Urinary bladder (tissue), 4 donors: ENCODE data around the gene NKX3-2. TPM values are rescaled to one million over a fixed set of nuclear protein-coding genes. Genes with fewer than 3 reads are reported as not detected.

Experiments used
- DNase-seq: peaks from one replicate; pipeline ENCODE4 v3.0.0-alpha.2; 2015; ENCODE audit errors: extremely low spot score
- H3K27ac ChIP-seq: one replicate; pipeline ENCODE4 v1.5.1; 2013; ENCODE audit warnings: low read depth, mild to moderate bottlenecking, moderate library complexity
- H3K36me3 ChIP-seq: one replicate; pipeline ENCODE4 v1.6.1; 2013; ENCODE audit warnings: mild to moderate bottlenecking, moderate library complexity; ENCODE audit not compliant: insufficient read depth
- H3K4me1 ChIP-seq: one replicate; pipeline ENCODE4 v1.6.1; 2013; ENCODE audit warnings: mild to moderate bottlenecking, moderate library complexity; ENCODE audit not compliant: insufficient read depth
- H3K4me3 ChIP-seq: one replicate; pipeline ENCODE4 v1.5.1; 2013; ENCODE audit warnings: low read depth, low read length
- WGBS: extraction: QIAGEN DNeasy Blood & Tissue Kit; methylation state at CpG from one replicate; pipeline ENCODE4 v1.1.7; 2013; 5-methylcytosine and 5-hydroxymethylcytosine counted together
- polyA plus RNA-seq: library from polyadenylated mRNA; stranded (reverse); fragments of 200-250 nt; gene quantifications from one replicate; pipeline ENCODE4 v1.2.3, GENCODE V29; 2013
- total RNA-seq: library from RNA; depleted of rRNA; stranded (reverse); fragments of >200 nt; gene quantifications from one replicate; pipeline ENCODE4 v1.2.3, GENCODE V29; 2014
- donor health status: healthy with polysubstance abuse.
- donor health status: healthy.

NKX3-2 gene
- total and polyA plus RNA-seq, 2 donors: 0.37 TPM; not detected in 1

DNA sequence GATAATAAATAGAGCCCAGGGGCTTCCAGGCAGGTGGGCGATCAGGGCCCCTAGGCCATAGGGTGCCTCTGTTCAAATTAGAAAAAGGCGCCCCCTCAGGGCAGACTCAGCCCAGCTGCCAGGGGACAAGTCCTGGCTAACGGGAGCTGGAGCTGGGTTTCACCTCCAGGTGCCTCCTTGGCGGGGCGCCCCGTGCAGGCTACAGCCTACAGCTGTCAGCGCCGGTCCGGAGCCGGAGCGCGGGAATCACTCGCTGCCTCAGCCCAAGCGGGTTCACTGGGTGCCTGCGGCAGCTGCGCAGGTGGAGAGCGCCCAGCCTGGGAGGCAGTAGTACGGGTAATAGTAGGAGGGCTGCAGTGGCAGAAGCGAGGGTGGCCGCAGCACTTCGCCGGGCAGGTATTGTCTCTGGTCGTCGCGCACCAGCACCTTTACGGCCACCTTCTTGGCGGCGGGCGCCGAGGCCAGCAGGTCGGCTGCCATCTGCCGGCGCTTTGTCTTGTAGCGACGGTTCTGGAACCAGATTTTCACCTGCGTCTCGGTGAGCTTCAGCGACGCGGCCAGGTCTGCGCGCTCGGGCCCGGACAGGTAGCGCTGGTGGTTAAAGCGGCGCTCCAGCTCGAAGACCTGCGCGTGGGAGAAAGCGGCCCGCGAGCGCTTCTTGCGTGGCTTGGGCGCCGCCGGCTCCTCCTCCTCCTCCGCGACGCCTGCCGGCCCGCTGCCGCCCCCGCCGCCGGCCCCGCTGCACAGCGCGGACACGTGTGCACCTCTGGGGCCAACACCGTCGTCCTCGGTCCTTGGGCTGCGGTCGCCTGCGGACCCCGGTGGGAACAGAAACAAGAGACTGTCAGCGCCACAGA is 2.4 kb downstream of the NKX3-2 start:
- no peaks in the 10 kb centered on the region for H3K4me1 ChIP-seq
- WGBS: 3% methylated on average over 79 of the region's 79 CpGs

GRCh38 chr4:13541176-13541604 is 3.1 kb downstream of the NKX3-2 start:
- Histone ChIP-seq H3K36me3 (no peaks in the 10 kb centered on the region), H3K4me1 (no peaks in the 10 kb centered on the region), H3K27ac (no peak overlapping the region), H3K4me3 (no peak overlapping the region)
- WGBS: 29% methylated on average over 10 of the region's 10 CpGs
- DNase-seq: no peak

More for the DNA sequence above, 2.4 kb downstream of the NKX3-2 start:
- no peaks in the 10 kb centered on the region for H3K36me3 ChIP-seq
- H3K27ac ChIP-seq: no peak overlapping the region
- DNase-seq: no peak
- peak overlapping the region; percentile 12 for H3K4me3 ChIP-seq

GRCh38 chr4:13540446-13541175 is 3.7 kb downstream of the NKX3-2 start:
- 21% methylated on average over 23 of the region's 23 CpGs for WGBS
- no peak overlapping the region for H3K27ac ChIP-seq
- DNase-seq: no peak
- H3K4me3 ChIP-seq: no peak overlapping the region
- H3K36me3 ChIP-seq: no peaks in the 10 kb centered on the region
- no peaks in the 10 kb centered on the region for H3K4me1 ChIP-seq

DNA sequence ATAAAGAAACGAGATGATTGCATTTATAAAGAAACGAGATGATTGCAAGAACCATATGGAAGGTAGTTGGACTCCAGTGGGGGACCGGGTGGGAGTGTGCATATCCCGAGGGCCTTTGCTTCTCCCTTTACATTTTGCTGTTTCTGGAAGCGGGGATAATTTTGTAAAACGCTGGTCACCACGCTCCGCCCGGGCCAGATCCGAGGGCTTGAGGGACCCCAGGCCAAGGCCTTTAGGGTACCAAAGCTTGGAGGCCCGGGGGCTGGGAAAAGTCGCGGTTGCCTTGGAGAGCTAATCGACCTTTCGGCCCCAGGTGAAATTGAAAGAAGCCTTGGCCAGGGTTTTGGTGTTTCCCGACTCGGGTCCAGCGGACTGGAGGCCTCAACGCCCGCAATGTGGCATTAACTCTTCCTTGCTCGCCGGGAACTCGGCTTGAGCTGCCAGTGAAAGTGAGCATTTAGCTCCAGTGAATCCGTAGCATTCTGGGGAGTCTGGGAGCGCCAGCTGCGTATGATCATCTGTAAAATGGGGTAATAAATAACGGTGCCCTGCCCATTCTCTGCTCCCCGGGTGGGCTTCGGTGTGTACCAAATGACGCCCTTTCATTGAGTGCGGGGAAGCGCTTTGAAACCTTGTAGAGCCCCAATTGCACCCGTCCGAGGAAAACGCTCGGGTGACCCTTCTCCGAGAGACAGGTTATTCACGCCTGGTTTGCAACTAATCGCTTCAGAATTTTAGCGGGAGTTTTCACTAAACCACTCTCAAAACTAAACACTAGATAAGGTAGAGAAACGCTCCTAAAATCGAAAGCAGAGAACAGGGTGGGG is 4.5 kb downstream of the NKX3-2 start:
- Histone ChIP-seq H3K4me1 (no peaks in the 10 kb centered on the region), H3K27ac (no peak overlapping the region), H3K36me3 (no peaks in the 10 kb centered on the region), H3K4me3 (no peak overlapping the region)
- DNase-seq: no peak
- WGBS: 10% methylated on average over 42 of the region's 42 CpGs

- no peak overlapping the region for H3K4me3 ChIP-seq
- DNase-seq: no peak
These were observed 5.2 kb downstream of the NKX3-2 start for GRCh38 chr4:13539047-13539618.

GRCh38 chr4:13538427-13538973 is 5.8 kb downstream of the NKX3-2 start:
- Histone ChIP-seq H3K4me3 (no peak overlapping the region), H3K4me1 (no peaks in the 10 kb centered on the region), H3K27ac (no peak overlapping the region)

More at GRCh38 chr4:13539047-13539618, 5.2 kb downstream of the NKX3-2 start:
- Histone ChIP-seq H3K36me3 (no peaks in the 10 kb centered on the region), H3K4me1 (no peaks in the 10 kb centered on the region), H3K27ac (no peak overlapping the region)
- WGBS: 7% methylated on average over 23 of the region's 23 CpGs

GRCh38 chr4:13537832-13538177 is 6.5 kb downstream of the NKX3-2 start:
- no peak for DNase-seq
- Histone ChIP-seq H3K36me3 (no peaks in the 10 kb centered on the region), H3K27ac (no peak overlapping the region), H3K4me3 (no peak overlapping the region), H3K4me1 (no peaks in the 10 kb centered on the region)
- WGBS: 11% methylated on average over 10 of the region's 10 CpGs

More at GRCh38 chr4:13538427-13538973, 5.8 kb downstream of the NKX3-2 start:
- 17% methylated on average over 16 of the region's 16 CpGs for WGBS
- H3K36me3 ChIP-seq: no peaks in the 10 kb centered on the region
- no peak for DNase-seq

- DNase-seq: no peak
- Histone ChIP-seq H3K36me3 (no peaks in the 10 kb centered on the region), H3K4me3 (no peak overlapping the region), H3K27ac (no peak overlapping the region), H3K4me1 (no peaks in the 10 kb centered on the region)
- 11% methylated on average over 34 of the region's 34 CpGs for WGBS
These were observed 7.1 kb downstream of the NKX3-2 start for GRCh38 chr4:13537011-13537831.

- no peak overlapping the region for H3K4me3 ChIP-seq
- no peaks in the 10 kb centered on the region for H3K4me1 ChIP-seq
- no peak for DNase-seq
- WGBS: 23% methylated on average over 6 of the region's 6 CpGs
- no peak overlapping the region for H3K27ac ChIP-seq
- no peaks in the 10 kb centered on the region for H3K36me3 ChIP-seq
These were observed 7.7 kb downstream of the NKX3-2 start for GRCh38 chr4:13536607-13537006.

DNA sequence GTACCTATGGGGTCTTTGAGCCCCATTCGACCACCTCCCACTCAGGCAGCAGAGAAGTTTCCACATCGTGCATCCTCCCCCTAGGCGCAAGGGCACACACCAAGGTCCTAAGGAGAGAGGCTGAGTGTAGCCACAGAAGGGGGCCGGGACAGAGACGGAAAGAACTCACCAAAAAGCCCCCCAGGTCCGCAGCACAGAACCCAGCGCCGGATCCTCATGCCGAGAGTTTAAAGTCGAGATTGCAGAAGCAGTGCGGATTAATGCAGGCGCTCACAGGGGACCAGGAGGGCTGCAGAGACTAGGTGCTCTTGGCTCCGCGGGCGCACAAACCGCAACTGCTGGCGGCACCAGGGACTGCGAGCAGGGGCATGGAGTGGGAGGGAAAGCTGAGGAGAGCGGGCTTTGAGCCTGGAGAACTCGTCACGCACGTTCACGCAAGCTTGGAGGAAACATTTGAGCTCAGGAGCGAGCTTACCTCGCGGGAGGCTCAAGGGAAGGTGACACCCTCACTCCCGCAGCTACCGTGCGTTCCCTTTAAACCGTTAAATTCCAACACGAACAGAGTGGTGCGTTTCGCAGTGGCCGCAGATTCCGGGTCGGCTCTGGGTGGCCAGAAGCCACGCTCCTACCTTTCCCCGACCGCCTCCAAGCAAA is 8.5 kb downstream of the NKX3-2 start:
- Histone ChIP-seq H3K27ac (no peak overlapping the region), H3K4me1 (no peaks in the 10 kb centered on the region), H3K36me3 (no peaks in the 10 kb centered on the region), H3K4me3 (no peak overlapping the region)
- no peak for DNase-seq
- WGBS: 3% methylated on average over 39 of the region's 39 CpGs

DNA sequence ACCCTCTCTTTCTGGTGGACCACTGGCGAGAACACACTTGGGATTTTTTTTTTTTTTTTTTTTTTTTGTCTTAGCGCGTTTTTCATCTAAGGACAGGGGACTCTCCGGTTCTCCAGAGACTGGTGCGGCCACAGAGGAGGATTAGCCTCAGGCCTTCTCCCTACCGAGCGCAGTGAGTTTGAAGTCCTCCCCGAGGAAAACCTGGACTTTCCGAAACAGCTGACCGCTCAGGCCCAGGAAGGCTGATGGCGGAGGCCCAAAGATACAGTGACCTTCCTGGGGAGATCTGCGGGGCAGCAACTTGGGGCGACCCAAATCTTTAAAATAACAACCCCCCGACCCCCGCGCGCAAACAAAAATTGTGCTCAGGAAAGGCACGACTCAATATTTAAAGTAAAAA is 9.2 kb downstream of the NKX3-2 start:
- DNase-seq: no peak
- WGBS: 6% methylated on average over 18 of the region's 18 CpGs

More for the DNA sequence above, 9.2 kb downstream of the NKX3-2 start:
- H3K27ac ChIP-seq: no peak overlapping the region
- H3K4me3 ChIP-seq: no peak overlapping the region
- H3K4me1 ChIP-seq: no peaks in the 10 kb centered on the region
- no peaks in the 10 kb centered on the region for H3K36me3 ChIP-seq
